Trophoblast cell (in vitro differentiated cells and primary cell): ENCODE measurements around the gene TEF.

Source experiments
- DNase-seq, 2 donors: peaks; one replicate each; pipeline ENCODE4 v3.0.0-alpha.2; 2016
- H2AFZ ChIP-seq: 2 replicates; pipeline ENCODE4 v1.6.1; 2013; ENCODE audit warnings: low read length, moderate library complexity, mild to moderate bottlenecking; ENCODE audit not compliant: insufficient read depth, poor library complexity
- H2AK5ac ChIP-seq: 2 replicates; pipeline ENCODE4 v1.6.1; 2013; ENCODE audit warnings: mild to moderate bottlenecking, low read length
- H2BK120ac ChIP-seq: 2 replicates; pipeline ENCODE4 v1.6.1; 2013; ENCODE audit warnings: low read length, mild to moderate bottlenecking, moderate library complexity; ENCODE audit not compliant: insufficient read depth, poor library complexity
- H2BK12ac ChIP-seq: 2 replicates; pipeline ENCODE4 v1.6.1; 2013; ENCODE audit warnings: mild to moderate bottlenecking, low read length, moderate library complexity
- H2BK5ac ChIP-seq: 2 replicates; pipeline ENCODE4 v1.6.1; 2013; ENCODE audit warnings: low read length, low read depth, moderate library complexity, mild to moderate bottlenecking; ENCODE audit not compliant: poor library complexity
- H3K14ac ChIP-seq: 2 replicates; pipeline ENCODE4 v1.6.1; 2013; ENCODE audit warnings: mild to moderate bottlenecking, low read length
- H3K18ac ChIP-seq: 2 replicates; pipeline ENCODE4 v1.6.1; 2013; ENCODE audit warnings: mild to moderate bottlenecking, low read length
- H3K23ac ChIP-seq: 2 replicates; pipeline ENCODE4 v1.6.1; 2013; ENCODE audit warnings: low read length
- H3K27ac ChIP-seq: 2 replicates; pipeline ENCODE4 v1.5.1; 2013; ENCODE audit warnings: low read depth, mild to moderate bottlenecking, inconsistent platforms, low read length, moderate library complexity
- H3K27me3 ChIP-seq: 2 replicates; pipeline ENCODE4 v1.6.1; 2013; ENCODE audit warnings: inconsistent platforms, mild to moderate bottlenecking, low read length, moderate library complexity; ENCODE audit not compliant: insufficient read depth
- H3K36me3 ChIP-seq, 2 experiments: 1 replicate in 1 of 2; 2 replicates in 1 of 2; pipeline ENCODE4 v1.6.1; 2013; ENCODE audit warnings: low read length in 2 of 2, mild to moderate bottlenecking in 2 of 2, moderate library complexity in 1 of 2; ENCODE audit not compliant: insufficient read depth in 2 of 2, control insufficient read depth in 1 of 2
- H3K4ac ChIP-seq: 2 replicates; pipeline ENCODE4 v1.6.1; 2013; ENCODE audit warnings: low read depth, mild to moderate bottlenecking, low read length, moderate library complexity
- H3K4me1 ChIP-seq, 2 experiments: 1 replicate in 1 of 2; 2 replicates in 1 of 2; pipeline ENCODE4 v1.6.1; 2013; ENCODE audit warnings: low read length in 2 of 2, mild to moderate bottlenecking in 2 of 2, moderate library complexity in 1 of 2; ENCODE audit not compliant: insufficient read depth in 2 of 2, control insufficient read depth in 1 of 2
- H3K4me2 ChIP-seq: 2 replicates; pipeline ENCODE4 v1.6.1; 2013; ENCODE audit warnings: inconsistent platforms, mild to moderate bottlenecking, low read length, moderate library complexity
- H3K4me3 ChIP-seq: 2 replicates; pipeline ENCODE4 v1.5.1; 2013; ENCODE audit warnings: mild to moderate bottlenecking, low read depth, low read length, inconsistent platforms
- H3K79me1 ChIP-seq: one replicate; pipeline ENCODE4 v1.6.1; 2013; ENCODE audit warnings: low read length
- H3K79me2 ChIP-seq: 2 replicates; pipeline ENCODE4 v1.6.1; 2013; ENCODE audit warnings: low read length, mild to moderate bottlenecking; ENCODE audit not compliant: control insufficient read depth, insufficient read depth, poor library complexity
- H3K9ac ChIP-seq: 2 replicates; pipeline ENCODE4 v1.6.1; 2013; ENCODE audit warnings: mild to moderate bottlenecking, low read length
- H3K9me3 ChIP-seq: 2 replicates; pipeline ENCODE4 v1.6.1; 2013; ENCODE audit warnings: low read depth, mild to moderate bottlenecking, control low read depth, inconsistent platforms, low read length; ENCODE audit not compliant: insufficient read depth
- H4K12ac ChIP-seq: 2 replicates; pipeline ENCODE4 v1.6.1; 2013; ENCODE audit warnings: low read depth, mild to moderate bottlenecking, low read length, moderate library complexity
- H4K8ac ChIP-seq: 2 replicates; pipeline ENCODE4 v1.6.1; 2013; ENCODE audit warnings: low read depth, mild to moderate bottlenecking, low read length, moderate library complexity
- H4K91ac ChIP-seq: one replicate; pipeline ENCODE4 v1.6.1; 2013; ENCODE audit warnings: low read depth, mild to moderate bottlenecking, low read length, moderate library complexity
- WGBS: extraction: QIAGEN DNeasy Blood & Tissue Kit; methylation state at CpG from one replicate; pipeline ENCODE4 v1.1.7; 2013; ENCODE audit warnings: missing lambda C conversion rate; ENCODE audit not compliant: insufficient read length, insufficient coverage; ENCODE audit errors: extremely low coverage; 5-methylcytosine and 5-hydroxymethylcytosine counted together

TEF gene

GRCh38 chr22:41354979-41355378 is 26.8 kb upstream of the TEF start:
- Histone ChIP-seq H3K9ac (no peak overlapping the region), H3K4me1 (peaks cover 5 to 6% of the 10 kb centered on the region in 2 experiments), H2BK5ac (no peak overlapping the region), H3K9me3 (peaks cover 5% of the 10 kb centered on the region), H3K23ac (no peak overlapping the region), H3K18ac (no peak overlapping the region), H3K4me3 (no peak overlapping the region), H3K27me3 (no peaks in the 10 kb centered on the region), H3K79me2 (no peaks in the 10 kb centered on the region), H2BK120ac (no peak overlapping the region), H2AK5ac (no peak overlapping the region), H2BK12ac (no peak overlapping the region), H3K79me1 (peaks cover 2% of the 10 kb centered on the region), H3K4me2 (no peak overlapping the region), H3K27ac (no peak overlapping the region), H4K8ac (no peak overlapping the region), H3K4ac (no peak overlapping the region), H4K91ac (no peak overlapping the region), H2AFZ (no peak overlapping the region), H3K14ac (no peak overlapping the region), H4K12ac (no peak overlapping the region), H3K36me3 (peaks cover 63 to 73% of the 10 kb centered on the region in 2 experiments)
- no peak for DNase-seq
- WGBS, result no CpG with 5 or more reads among the region's 10 CpGs

- Histone ChIP-seq H3K27me3 (no peaks in the 10 kb centered on the region), H2BK5ac (no peak overlapping the region), H3K9ac (no peak overlapping the region), H3K9me3 (peaks cover 4% of the 10 kb centered on the region), H4K91ac (no peak overlapping the region), H2BK120ac (no peak overlapping the region), H3K36me3 (peaks cover 57 to 64% of the 10 kb centered on the region in 2 experiments), H3K4me1 (peaks cover 5 to 9% of the 10 kb centered on the region in 2 experiments), H2BK12ac (no peak overlapping the region), H3K18ac (no peak overlapping the region), H3K14ac (no peak overlapping the region), H3K27ac (no peak overlapping the region), H4K8ac (no peak overlapping the region), H3K79me2 (no peaks in the 10 kb centered on the region), H3K4me3 (no peak overlapping the region), H4K12ac (no peak overlapping the region), H3K4ac (no peak overlapping the region), H2AFZ (no peak overlapping the region), H3K79me1 (peaks cover under 1% of the 10 kb centered on the region), H3K23ac (no peak overlapping the region), H2AK5ac (no peak overlapping the region), H3K4me2 (no peak overlapping the region)
- no CpG with 5 or more reads among the region's 17 CpGs for WGBS
- DNase-seq, result no peak
Measured at GRCh38 chr22:41355895-41356294, 25.8 kb upstream of the TEF start.

GRCh38 chr22:41356430-41357028 is 25.2 kb upstream of the TEF start:
- H3K18ac ChIP-seq, result no peak overlapping the region
- peaks cover 54 to 58% of the 10 kb centered on the region in 2 experiments for H3K36me3 ChIP-seq
- H2BK120ac ChIP-seq, result no peak overlapping the region
- H4K8ac ChIP-seq, result no peak overlapping the region
- H3K27ac ChIP-seq, result no peak overlapping the region
- no peak overlapping the region for H2AK5ac ChIP-seq
- WGBS, result no CpG with 5 or more reads among the region's 25 CpGs
- no peak overlapping the region for H3K9ac ChIP-seq
- H4K91ac ChIP-seq, result no peak overlapping the region
- H2AFZ ChIP-seq, result no peak overlapping the region
- no peaks in the 10 kb centered on the region for H3K27me3 ChIP-seq
- no peaks in the 10 kb centered on the region for H3K79me1 ChIP-seq
- H3K9me3 ChIP-seq, result peaks cover 2% of the 10 kb centered on the region
- no peak overlapping the region for H2BK5ac ChIP-seq
- no peak overlapping the region for H4K12ac ChIP-seq
- no peak overlapping the region for H3K4ac ChIP-seq
- no peak overlapping the region for H3K4me3 ChIP-seq
- no peak overlapping the region for H2BK12ac ChIP-seq
- H3K79me2 ChIP-seq, result no peaks in the 10 kb centered on the region
- peaks cover 5 to 8% of the 10 kb centered on the region in 2 experiments for H3K4me1 ChIP-seq
- H3K4me2 ChIP-seq, result no peak overlapping the region
- no peak overlapping the region for H3K14ac ChIP-seq
- DNase-seq, result no peak
- no peak overlapping the region for H3K23ac ChIP-seq

GRCh38 chr22:41357191-41357590 is 24.6 kb upstream of the TEF start:
- Histone ChIP-seq H4K12ac (no peak overlapping the region), H2BK120ac (no peak overlapping the region), H2BK12ac (no peak overlapping the region), H3K27me3 (no peaks in the 10 kb centered on the region), H3K79me1 (no peaks in the 10 kb centered on the region), H3K79me2 (no peaks in the 10 kb centered on the region), H2AK5ac (no peak overlapping the region), H3K36me3 (peaks cover 54 to 58% of the 10 kb centered on the region in 2 experiments), H4K8ac (no peak overlapping the region), H3K18ac (no peak overlapping the region), H4K91ac (no peak overlapping the region), H3K23ac (no peak overlapping the region), H3K4me3 (no peak overlapping the region), H3K27ac (no peak overlapping the region), H2BK5ac (no peak overlapping the region), H3K4me2 (no peak overlapping the region), H3K4ac (no peak overlapping the region), H3K4me1 (peaks cover 5% of the 10 kb centered on the region in 2 experiments), H3K14ac (no peak overlapping the region), H3K9ac (no peak overlapping the region), H3K9me3 (peaks cover 2% of the 10 kb centered on the region), H2AFZ (no peak overlapping the region)
- no peak for DNase-seq
- WGBS, result no CpG with 5 or more reads among the region's 16 CpGs
